GM19328 (cell line): ENCODE measurements around the gene CCDC8.
"Not testable (repeated sequence)": the region's sequence is repeated elsewhere in the genome, so short reads cannot be mapped to it uniquely, and the experiment has no call there.

Source experiments
- ATAC-seq: cut with Tn5 transposase; IDR thresholded peaks from one replicate; pipeline ENCODE4 v1.9.1; 2021; ENCODE audit warnings: mild to moderate bottlenecking, moderate library complexity; ENCODE audit not compliant: unreplicated experiment

CCDC8 gene

GRCh38 chr19:46383846-46384245 lies 29.5 kb downstream of the CCDC8 start:
- ATAC-seq: no peak

GRCh38 chr19:46383171-46383815 lies 30.1 kb downstream of the CCDC8 start:
- ATAC-seq: no peak

GRCh38 chr19:46381756-46382345 lies 31.5 kb downstream of the CCDC8 start:
- no peak for ATAC-seq

- ATAC-seq: no peak
Observed at GRCh38 chr19:46381346-46381745, 32.0 kb downstream of the CCDC8 start.

- ATAC-seq: no peak
Observed at GRCh38 chr19:46380690-46381089, 32.7 kb downstream of the CCDC8 start.

- ATAC-seq: no peak
Observed at GRCh38 chr19:46378268-46378667, 35.1 kb downstream of the CCDC8 start.

- no peak for ATAC-seq
Observed at GRCh38 chr19:46376241-46377153, 36.9 kb downstream of the CCDC8 start.

- ATAC-seq: not testable (repeated sequence)
Observed at GRCh38 chr19:46375476-46376067, 37.8 kb downstream of the CCDC8 start.

GRCh38 chr19:46374536-46375475 lies 38.6 kb downstream of the CCDC8 start:
- no peak for ATAC-seq

GRCh38 chr19:46373491-46374359 lies 39.6 kb downstream of the CCDC8 start:
- ATAC-seq: no peak

GRCh38 chr19:46372901-46373490 lies 40.4 kb downstream of the CCDC8 start:
- ATAC-seq: no peak

- no peak for ATAC-seq
Observed at GRCh38 chr19:46371371-46371901, 41.9 kb downstream of the CCDC8 start.

GRCh38 chr19:46369817-46370216 lies 43.5 kb downstream of the CCDC8 start:
- ATAC-seq: no peak

- ATAC-seq: no peak
Observed at GRCh38 chr19:46368116-46368515, 45.2 kb downstream of the CCDC8 start.

- no peak for ATAC-seq
Observed at GRCh38 chr19:46367426-46367825, 45.9 kb downstream of the CCDC8 start.

GRCh38 chr19:46366620-46367292 lies 46.6 kb downstream of the CCDC8 start:
- ATAC-seq: no peak

- no peak for ATAC-seq
Observed at GRCh38 chr19:46365561-46365960, 47.8 kb downstream of the CCDC8 start.

GRCh38 chr19:46364359-46364758 lies 49.0 kb downstream of the CCDC8 start:
- no peak for ATAC-seq
